Stomach smooth muscle (tissue), 2 donors: ENCODE results near the gene DUS1L.

Experiments
- H3K27ac ChIP-seq: one replicate; pipeline ENCODE4 v1.7.0; 2013; ENCODE audit warnings: mild to moderate bottlenecking, low read length, inconsistent platforms
- H3K27me3 ChIP-seq, 2 donors: one replicate each; pipeline ENCODE4 v1.7.0; 2013; ENCODE audit warnings: low read length in 2 of 2; ENCODE audit not compliant: insufficient read depth in 2 of 2, control insufficient read depth in 1 of 2
- H3K36me3 ChIP-seq, 2 donors: one replicate each; pipeline ENCODE4 v1.7.0; 2013; ENCODE audit warnings: low read length in 2 of 2; ENCODE audit not compliant: control insufficient read depth in 2 of 2, insufficient read depth in 2 of 2
- H3K4me1 ChIP-seq: one replicate; pipeline ENCODE4 v1.7.0; 2013; ENCODE audit warnings: low read length; ENCODE audit not compliant: control insufficient read depth, insufficient read depth
- H3K4me3 ChIP-seq, 2 donors: one replicate each; pipeline ENCODE4 v1.7.0; 2013; ENCODE audit warnings: low read length in 2 of 2
- H3K9ac ChIP-seq, 2 donors: one replicate each; pipeline ENCODE4 v1.7.0; 2013; ENCODE audit warnings: low read length in 2 of 2, mild to moderate bottlenecking in 1 of 2
- H3K9me3 ChIP-seq, 2 donors: one replicate each; pipeline ENCODE4 v1.7.0; 2013; ENCODE audit warnings: low read length in 2 of 2; ENCODE audit not compliant: control insufficient read depth in 2 of 2
- donor health status: healthy.
- donor health status: Pancreatic carcinoma.

The DUS1L gene

GRCh38 chr17:82085031-82085861 lies 19.6 kb upstream of the DUS1L start:
- Histone ChIP-seq H3K27ac (no peak overlapping the region), H3K4me3 (no peak overlapping the region), H3K4me1 (no peaks in the 10 kb centered on the region), H3K27me3 (no peaks in the 10 kb centered on the region), H3K36me3 (peaks cover 30 to 48% of the 10 kb centered on the region in 2 donors), H3K9ac (no peak overlapping the region), H3K9me3 (no peaks in the 10 kb centered on the region)

DNA sequence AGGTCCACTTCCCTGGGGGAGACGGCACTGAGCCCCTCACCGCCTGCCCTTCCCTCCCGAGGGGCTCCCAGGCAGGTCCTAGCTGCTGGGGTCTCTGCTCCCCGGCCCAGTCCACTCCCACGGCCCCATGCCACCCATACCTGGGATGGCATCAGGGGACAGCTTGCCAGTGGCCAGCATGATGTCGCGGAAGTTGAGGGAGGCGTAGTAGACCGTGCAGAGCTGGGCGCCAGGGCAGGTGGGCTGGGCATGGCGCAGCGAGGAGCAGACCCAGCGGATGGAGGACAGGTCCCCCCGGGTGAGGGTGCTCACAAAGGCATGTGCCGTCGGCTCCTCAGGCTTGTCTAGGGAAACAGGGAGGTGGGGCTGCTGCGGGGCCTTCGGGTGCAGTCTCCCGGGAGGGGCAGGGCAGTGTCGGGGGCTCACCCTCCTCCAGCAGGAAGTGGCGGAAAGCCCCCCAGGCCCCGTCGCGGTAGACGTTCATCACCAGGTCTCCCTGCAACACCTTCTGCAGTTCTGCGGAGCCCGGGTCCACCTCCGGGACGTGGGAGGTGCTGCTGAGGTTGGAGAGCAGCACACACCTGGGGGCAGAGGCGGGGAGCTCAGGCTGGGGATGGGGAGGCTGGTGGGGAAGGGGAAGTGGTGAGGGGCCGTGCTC lies 18.9 kb upstream of the DUS1L start:
- Histone ChIP-seq H3K9ac (no peak overlapping the region), H3K27ac (no peak overlapping the region), H3K36me3 (peaks cover 25 to 46% of the 10 kb centered on the region in 2 donors), H3K4me1 (no peaks in the 10 kb centered on the region), H3K27me3 (no peaks in the 10 kb centered on the region), H3K4me3 (no peak overlapping the region), H3K9me3 (no peaks in the 10 kb centered on the region)

- Histone ChIP-seq H3K9me3 (no peaks in the 10 kb centered on the region), H3K9ac (no peak overlapping the region), H3K4me1 (no peaks in the 10 kb centered on the region), H3K36me3 (peaks cover 24 to 43% of the 10 kb centered on the region in 2 donors), H3K4me3 (no peak overlapping the region), H3K27ac (no peak overlapping the region), H3K27me3 (no peaks in the 10 kb centered on the region)
Observed at GRCh38 chr17:82083533-82084359, 18.1 kb upstream of the DUS1L start.

GRCh38 chr17:82083009-82083408 lies 17.4 kb upstream of the DUS1L start:
- no peaks in the 10 kb centered on the region for H3K4me1 ChIP-seq
- H3K27ac ChIP-seq = no peak overlapping the region
- H3K9ac ChIP-seq = no peak overlapping the region
- no peaks in the 10 kb centered on the region for H3K27me3 ChIP-seq
- H3K36me3 ChIP-seq = peaks cover 19 to 40% of the 10 kb centered on the region in 2 donors
- H3K4me3 ChIP-seq = no peak overlapping the region
- H3K9me3 ChIP-seq = no peaks in the 10 kb centered on the region

GRCh38 chr17:82082456-82082855 lies 16.9 kb upstream of the DUS1L start:
- no peak overlapping the region for H3K27ac ChIP-seq
- no peak overlapping the region for H3K9ac ChIP-seq
- H3K9me3 ChIP-seq = no peaks in the 10 kb centered on the region
- H3K36me3 ChIP-seq = peaks cover 16 to 35% of the 10 kb centered on the region in 2 donors
- H3K4me1 ChIP-seq = no peaks in the 10 kb centered on the region
- no peak overlapping the region for H3K4me3 ChIP-seq
- H3K27me3 ChIP-seq = no peaks in the 10 kb centered on the region

DNA sequence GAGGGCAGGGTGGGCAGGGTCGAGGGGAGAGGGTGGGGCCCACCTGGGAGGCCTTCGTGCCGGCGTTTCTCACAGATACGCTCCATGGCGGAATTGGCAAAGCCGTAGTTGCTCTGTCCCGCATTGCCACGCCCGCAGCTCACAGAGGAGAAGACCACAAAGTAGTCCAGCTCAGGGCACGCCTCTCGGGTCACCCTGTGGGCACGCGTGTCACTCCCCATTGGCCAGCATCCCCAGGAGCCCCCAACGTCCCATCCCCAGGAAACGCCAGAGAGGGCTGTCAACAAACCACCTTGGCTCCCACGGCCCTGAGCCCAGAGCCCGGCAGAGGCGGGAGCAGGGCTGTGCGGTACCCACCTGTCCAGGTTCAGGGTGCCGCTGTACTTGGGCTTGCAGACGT lies 16.4 kb upstream of the DUS1L start:
- Histone ChIP-seq H3K4me3 (no peak overlapping the region), H3K4me1 (no peaks in the 10 kb centered on the region), H3K36me3 (peaks cover 13 to 33% of the 10 kb centered on the region in 2 donors), H3K9ac (no peak overlapping the region), H3K27me3 (no peaks in the 10 kb centered on the region), H3K27ac (no peak overlapping the region), H3K9me3 (no peaks in the 10 kb centered on the region)

GRCh38 chr17:82081546-82081945 lies 15.9 kb upstream of the DUS1L start:
- Histone ChIP-seq H3K4me1 (no peaks in the 10 kb centered on the region), H3K4me3 (no peak overlapping the region), H3K27me3 (no peaks in the 10 kb centered on the region), H3K9me3 (no peaks in the 10 kb centered on the region), H3K9ac (no peak overlapping the region), H3K27ac (no peak overlapping the region), H3K36me3 (peaks cover 12 to 33% of the 10 kb centered on the region in 2 donors)

DNA sequence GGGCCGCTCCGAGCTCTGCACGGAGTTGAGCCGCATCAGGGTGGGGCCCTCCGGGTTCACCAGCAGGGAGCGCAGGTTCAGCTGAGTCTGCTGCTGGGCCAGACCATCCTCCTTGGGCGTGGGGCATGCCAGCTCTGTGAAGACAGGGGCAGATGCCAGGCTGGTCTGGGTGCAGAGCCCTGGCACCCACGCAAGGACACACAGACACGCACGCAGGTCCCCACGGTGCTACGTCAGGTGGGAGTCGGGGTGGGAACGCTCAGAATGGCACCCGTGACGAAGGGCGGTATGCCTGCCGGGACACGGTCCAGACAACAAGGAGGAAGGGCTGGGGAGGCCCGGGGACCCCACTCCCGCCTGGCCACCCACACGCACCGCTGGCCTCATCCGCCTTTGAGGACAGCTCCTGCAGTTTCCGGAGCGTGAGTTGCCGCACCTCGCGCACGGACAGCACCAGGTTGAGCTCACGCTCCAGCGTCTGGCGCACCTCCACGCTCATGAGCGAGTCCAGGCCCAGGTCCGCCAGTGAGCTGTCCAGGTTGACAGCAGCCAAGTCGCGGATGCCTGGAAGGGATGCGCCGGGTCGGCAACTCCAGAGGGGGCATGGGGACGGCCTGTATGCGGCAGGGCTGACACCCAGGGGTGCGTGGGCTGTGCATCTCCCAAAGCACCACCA lies 15.3 kb upstream of the DUS1L start:
- H3K9me3 ChIP-seq = no peaks in the 10 kb centered on the region
- no peak overlapping the region for H3K4me3 ChIP-seq
- no peaks in the 10 kb centered on the region for H3K4me1 ChIP-seq
- peaks cover 6 to 30% of the 10 kb centered on the region in 2 donors for H3K36me3 ChIP-seq
- H3K27ac ChIP-seq = no peak overlapping the region
- no peaks in the 10 kb centered on the region for H3K27me3 ChIP-seq
- no peak overlapping the region for H3K9ac ChIP-seq

GRCh38 chr17:82080048-82080788 lies 14.6 kb upstream of the DUS1L start:
- H3K4me3 ChIP-seq = no peak overlapping the region
- no peaks in the 10 kb centered on the region for H3K27me3 ChIP-seq
- no peak overlapping the region for H3K27ac ChIP-seq
- no peaks in the 10 kb centered on the region for H3K4me1 ChIP-seq
- peaks cover 5 to 29% of the 10 kb centered on the region in 2 donors for H3K36me3 ChIP-seq
- H3K9me3 ChIP-seq = no peaks in the 10 kb centered on the region
- no peak overlapping the region for H3K9ac ChIP-seq
